Measurements from ENCODE around the gene SPARCL1.
"Not testable (repeated sequence)": the region's sequence is repeated elsewhere in the genome, so short reads cannot be mapped to it uniquely, and the experiment has no call there.

The SPARCL1 gene

DNA sequence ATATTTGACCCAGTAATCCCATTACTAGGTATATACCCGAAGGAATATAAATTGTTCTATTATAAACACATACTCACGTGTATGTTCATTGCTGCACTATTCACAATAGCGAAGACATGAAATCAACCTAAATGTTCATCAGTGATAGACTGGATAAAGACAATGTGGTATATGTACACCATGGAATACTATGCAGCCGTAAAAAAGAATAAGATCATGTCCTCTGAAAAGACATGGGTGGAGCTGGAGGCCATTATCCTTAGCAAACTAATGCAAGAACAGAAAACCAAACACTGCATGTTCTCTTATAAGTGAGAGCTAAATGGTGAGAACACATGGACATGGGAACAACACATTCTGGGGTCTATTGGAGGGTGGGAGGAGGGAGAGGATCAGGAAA is 70.3 kb downstream of the SPARCL1 start:
- in situ Hi-C loops (cut with MboI; ENCODE audit: low sequenced_read_pairs), result loop anchor here (25.0 kb wide), 1 partner anchor 197 kb away; no protein-coding TSS in a partner anchor

DNA sequence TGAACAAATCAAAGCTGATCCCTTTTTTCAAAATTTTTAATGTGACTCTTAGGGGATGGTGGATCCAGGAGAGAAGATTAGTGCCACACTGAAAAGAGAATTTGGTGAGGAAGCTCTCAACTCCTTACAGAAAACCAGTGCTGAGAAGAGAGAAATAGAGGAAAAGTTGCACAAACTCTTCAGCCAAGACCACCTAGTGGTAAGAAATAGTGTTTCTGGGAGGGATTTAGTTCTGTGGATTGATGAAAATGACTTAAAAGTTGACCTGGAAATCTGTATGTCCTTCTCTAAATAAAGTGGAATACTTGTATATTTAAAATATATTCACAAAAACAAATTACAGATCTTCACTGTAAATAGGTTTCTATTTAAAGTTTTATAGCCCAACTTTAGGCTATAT is 77.6 kb downstream of the SPARCL1 start:
- in situ Hi-C loops (cut with MboI; ENCODE audit: low sequenced_read_pairs), result loop anchor here (25.0 kb wide), 1 partner anchor 189 kb away; no protein-coding TSS in a partner anchor

GRCh38 chr4:87446375-87446774 is 82.8 kb downstream of the SPARCL1 start:
- in situ Hi-C loops (cut with MboI; ENCODE audit: low sequenced_read_pairs), result not testable (repeated sequence)

- in situ Hi-C loops (cut with MboI; ENCODE audit: low sequenced_read_pairs), result no loop called here
These were observed 83.2 kb downstream of the SPARCL1 start for GRCh38 chr4:87445964-87446363.

GRCh38 chr4:87444741-87445140 is 84.4 kb downstream of the SPARCL1 start:
- in situ Hi-C loops (cut with MboI; ENCODE audit: low sequenced_read_pairs), result no loop called here

DNA sequence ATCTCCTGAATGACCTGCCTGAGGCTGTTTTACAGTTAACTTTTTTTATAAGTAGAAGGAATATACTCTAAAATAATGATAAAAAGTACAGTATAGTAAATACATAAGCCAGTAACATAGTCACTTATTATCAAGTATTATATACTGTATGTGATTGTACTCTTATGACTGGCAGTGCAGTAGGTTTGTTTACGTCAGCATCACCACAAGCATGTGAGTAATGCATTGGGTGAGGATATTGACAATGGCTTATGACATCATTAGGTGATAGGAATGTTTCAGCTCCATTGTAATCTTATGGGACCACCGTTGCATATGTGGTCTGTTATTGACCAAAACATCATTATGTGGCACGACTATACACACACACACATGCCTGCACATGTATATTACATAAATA is 86.3 kb downstream of the SPARCL1 start:
- in situ Hi-C loops (cut with MboI; ENCODE audit: low sequenced_read_pairs), result no loop called here

- in situ Hi-C loops (cut with MboI; ENCODE audit: low sequenced_read_pairs), result no loop called here
These were observed 95.8 kb downstream of the SPARCL1 start for GRCh38 chr4:87433342-87433741.

DNA sequence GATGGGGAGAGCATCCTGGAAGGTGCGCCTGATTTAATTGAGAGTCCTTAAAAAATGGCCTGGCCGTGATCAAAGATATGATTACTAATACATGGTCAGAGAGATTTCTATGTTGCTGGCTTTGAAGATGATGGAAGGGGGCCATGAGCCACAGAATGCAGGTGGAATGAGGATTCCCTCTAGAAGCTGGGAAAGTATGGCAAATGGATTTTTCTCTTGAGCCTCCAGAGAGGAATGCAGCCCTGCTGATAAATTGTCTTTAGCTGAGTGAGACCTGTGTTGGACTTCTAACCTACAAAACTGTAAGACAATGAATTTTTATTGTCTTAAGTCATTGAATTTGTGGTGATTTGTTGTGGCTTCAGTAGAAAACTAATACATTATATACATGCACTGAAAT is 99.1 kb downstream of the SPARCL1 start:
- in situ Hi-C loops (cut with MboI; ENCODE audit: low sequenced_read_pairs), result no loop called here

GRCh38 chr4:87428979-87429378 is 100.2 kb downstream of the SPARCL1 start:
- in situ Hi-C loops (cut with MboI; ENCODE audit: low sequenced_read_pairs), result no loop called here

DNA sequence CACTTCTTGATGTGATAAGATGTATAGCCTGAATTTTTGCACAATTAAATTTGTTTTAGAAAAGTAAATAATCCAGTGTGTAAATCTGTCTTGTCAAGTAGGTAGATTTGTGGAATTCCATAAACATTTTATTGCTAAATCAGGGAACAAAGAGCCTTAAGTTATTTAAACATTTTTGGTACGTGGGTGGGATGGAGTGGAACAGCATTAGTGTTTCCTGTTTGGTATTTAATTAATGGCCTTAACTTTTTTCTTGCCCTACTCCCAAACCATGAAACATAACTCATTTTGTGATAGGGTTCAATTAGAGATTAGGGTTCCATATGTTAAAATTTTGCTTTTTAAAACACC is 101.7 kb downstream of the SPARCL1 start:
- in situ Hi-C loops (cut with MboI; ENCODE audit: low sequenced_read_pairs), result no loop called here

- in situ Hi-C loops (cut with MboI; ENCODE audit: low sequenced_read_pairs), result no loop called here
These were observed 102.2 kb downstream of the SPARCL1 start for GRCh38 chr4:87426865-87427517.

DNA sequence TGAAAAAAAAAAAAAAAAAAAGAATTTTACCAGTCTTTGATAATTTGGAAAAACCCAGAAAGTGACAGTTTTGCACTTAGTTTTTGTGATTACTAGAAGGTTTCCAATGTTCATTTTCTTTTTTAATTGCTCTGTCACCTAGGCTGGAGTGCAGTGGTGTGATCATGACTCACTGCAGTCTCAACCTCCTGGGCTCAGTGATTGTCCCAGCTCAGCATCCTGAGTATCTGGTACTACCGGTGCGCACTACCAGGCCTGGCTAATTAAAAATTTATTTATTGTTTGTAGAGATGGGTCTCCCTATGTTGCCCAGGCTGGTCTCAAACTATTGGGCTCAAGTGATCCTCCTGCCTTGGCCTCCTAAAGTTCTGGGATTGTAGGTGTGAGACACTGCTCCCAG is 103.5 kb downstream of the SPARCL1 start:
- in situ Hi-C loops (cut with MboI; ENCODE audit: low sequenced_read_pairs), result no loop called here

DNA sequence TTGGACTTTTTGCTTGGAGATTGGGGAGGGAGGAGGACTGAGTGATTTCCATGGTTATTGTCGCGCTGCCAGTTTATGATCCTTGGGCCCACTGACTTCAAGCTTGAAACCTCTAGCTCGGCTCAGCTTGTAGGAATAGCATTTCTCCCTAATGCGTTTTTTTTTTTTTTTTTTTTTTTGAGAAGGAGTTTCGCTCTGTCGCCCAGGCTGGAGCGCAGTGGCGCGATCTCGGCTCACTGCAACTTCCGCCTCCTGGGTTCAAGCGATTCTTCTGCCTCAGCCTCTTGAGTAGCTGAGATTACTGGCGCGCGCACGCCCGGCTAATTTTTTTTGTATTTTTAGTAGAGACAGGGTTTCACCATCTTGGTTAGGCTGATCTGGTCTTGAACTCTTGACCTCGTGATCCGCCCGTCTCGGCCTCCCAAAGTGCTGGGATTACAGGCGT is 105.1 kb downstream of the SPARCL1 start:
- in situ Hi-C loops (cut with MboI; ENCODE audit: low sequenced_read_pairs), result not testable (repeated sequence)

Data from HL-60/S4 treated with phorbol 12-myristate 13-acetate at 8.2 ng/mL for 4 days and 3 days (cell line).